ENCODE data around the gene RBM10.

- TF ChIP-seq, protein P1, sequence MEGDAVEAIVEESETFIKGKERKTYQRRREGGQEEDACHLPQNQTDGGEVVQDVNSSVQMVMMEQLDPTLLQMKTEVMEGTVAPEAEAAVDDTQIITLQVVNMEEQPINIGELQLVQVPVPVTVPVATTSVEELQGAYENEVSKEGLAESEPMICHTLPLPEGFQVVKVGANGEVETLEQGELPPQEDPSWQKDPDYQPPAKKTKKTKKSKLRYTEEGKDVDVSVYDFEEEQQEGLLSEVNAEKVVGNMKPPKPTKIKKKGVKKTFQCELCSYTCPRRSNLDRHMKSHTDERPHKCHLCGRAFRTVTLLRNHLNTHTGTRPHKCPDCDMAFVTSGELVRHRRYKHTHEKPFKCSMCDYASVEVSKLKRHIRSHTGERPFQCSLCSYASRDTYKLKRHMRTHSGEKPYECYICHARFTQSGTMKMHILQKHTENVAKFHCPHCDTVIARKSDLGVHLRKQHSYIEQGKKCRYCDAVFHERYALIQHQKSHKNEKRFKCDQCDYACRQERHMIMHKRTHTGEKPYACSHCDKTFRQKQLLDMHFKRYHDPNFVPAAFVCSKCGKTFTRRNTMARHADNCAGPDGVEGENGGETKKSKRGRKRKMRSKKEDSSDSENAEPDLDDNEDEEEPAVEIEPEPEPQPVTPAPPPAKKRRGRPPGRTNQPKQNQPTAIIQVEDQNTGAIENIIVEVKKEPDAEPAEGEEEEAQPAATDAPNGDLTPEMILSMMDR (IDR thresholded peaks at IDR 0.05): no peak
- TF ChIP-seq POLR2A (IDR thresholded peaks at IDR 0.05): no peak
Measured at GRCh38 chrX:47172971-47173792, 28.2 kb downstream of the RBM10 start.
